K562 (cell line): ENCODE data around the gene MPC2. TPM values are rescaled to one million over a fixed set of nuclear protein-coding genes. Genes with fewer than 3 reads are reported as not detected.

Source experiments
- CBFB ChIP-seq: sonication (generic); formaldehyde crosslinking; IDR thresholded peaks from 2 replicates; pipeline ENCODE4 v1.4.0; 2020; ENCODE audit warnings: mild to moderate bottlenecking, missing genetic modification reagents
- CHAMP1 ChIP-seq: fragments of 450-650 bp; IDR thresholded peaks from 2 replicates; pipeline ENCODE4 v1.6.1; 2016; ENCODE audit warnings: mild to moderate bottlenecking
- CREB3L1 ChIP-seq: fragments of 450-650 bp; IDR thresholded peaks from 2 replicates; pipeline ENCODE4 v1.6.1; 2014; ENCODE audit warnings: low read depth, mild to moderate bottlenecking, moderate library complexity, borderline replicate concordance
- DPF2 ChIP-seq: fragments of 450-650 bp; IDR thresholded peaks from 2 replicates; pipeline ENCODE4 v1.6.1; 2016
- EP300 ChIP-seq: IDR thresholded peaks from 2 replicates; pipeline ENCODE4 v1.6.1; 2012; ENCODE audit warnings: low read length, improper control_type of control experiment
- ETV6 ChIP-seq, 3 experiments: fragments of 150-350 bp in 1 of 3; sonication (generic) in 1 of 3; formaldehyde crosslinking in 1 of 3; IDR thresholded peaks; 2 replicates each; pipeline versions ENCODE4 v1.6.1 to v1.8.0; 2014 to 2022; ENCODE audit warnings: borderline replicate concordance in 2 of 3, low read depth in 2 of 3, antibody characterized with exemption in 1 of 3, low read length in 1 of 3, mild to moderate bottlenecking in 1 of 3, missing genetic modification reagents in 1 of 3
- GTF3C2 ChIP-seq: IDR thresholded peaks from 3 replicates; pipeline ENCODE4 v1.6.1; 2011; ENCODE audit warnings: borderline replicate concordance, mild to moderate bottlenecking, moderate library complexity; ENCODE audit not compliant: insufficient read length; ENCODE audit errors: extremely low read depth
- HLTF ChIP-seq: fragments of 450-650 bp; IDR thresholded peaks from 2 replicates; pipeline ENCODE4 v1.6.1; 2016
- ILF3 ChIP-seq: fragments of 450-650 bp; IDR thresholded peaks from 2 replicates; pipeline ENCODE4 v1.6.1; 2018; ENCODE audit warnings: antibody characterized with exemption, mild to moderate bottlenecking, moderate library complexity, borderline replicate concordance
- POLR2H ChIP-seq: IDR thresholded peaks from 2 replicates; pipeline ENCODE4 v1.6.1; 2016; ENCODE audit warnings: missing genetic modification characterization, low read depth, mild to moderate bottlenecking, control low read depth, missing compliant biosample characterization, moderate library complexity
- POLR3G ChIP-seq: IDR thresholded peaks from 2 replicates; pipeline ENCODE4 v1.6.1; 2011; ENCODE audit not compliant: insufficient read length, insufficient replicate concordance; ENCODE audit errors: extremely low read depth
- SFPQ ChIP-seq: fragments of 200-400 bp; formaldehyde crosslinking; IDR thresholded peaks from 2 replicates; pipeline ENCODE4 v1.6.1; 2017; ENCODE audit warnings: mild to moderate bottlenecking, low read depth, low read length, moderate library complexity
- TCF3 ChIP-seq: sonication (generic); formaldehyde crosslinking; IDR thresholded peaks from 2 replicates; pipeline ENCODE4 v1.4.0; 2020; ENCODE audit warnings: mild to moderate bottlenecking, missing genetic modification reagents
- TGIF2 ChIP-seq: sonication (generic); formaldehyde crosslinking; IDR thresholded peaks from 2 replicates; pipeline ENCODE4 v1.8.1; 2022; ENCODE audit warnings: mild to moderate bottlenecking, missing genetic modification reagents, moderate library complexity
- XRCC4 ChIP-seq: IDR thresholded peaks from one replicate; pipeline ENCODE4 v1.6.1; 2011; ENCODE audit not compliant: insufficient read depth, insufficient read length; ENCODE audit errors: extremely low read depth
- ZNF431 ChIP-seq: sonication (generic); formaldehyde crosslinking; IDR thresholded peaks from 2 replicates; pipeline ENCODE4 v1.8.0; 2022; ENCODE audit warnings: mild to moderate bottlenecking, missing genetic modification reagents
- ZNF57 ChIP-seq: fragments of 450-650 bp; formaldehyde crosslinking; IDR thresholded peaks from 2 replicates; pipeline ENCODE4 v1.4.0; 2020; ENCODE audit warnings: mild to moderate bottlenecking, moderate library complexity
- ZNF780A ChIP-seq: fragments of 250-450 bp; sonication (Bioruptor Pico); IDR thresholded peaks from 2 replicates; pipeline ENCODE4 v1.5.0; 2021; ENCODE audit warnings: mild to moderate bottlenecking
- polyA plus RNA-seq, 8 experiments: library from polyadenylated mRNA; depleted of rRNA in 4 of 8; stranded (reverse) in 5 of 8; unstranded in 3 of 8; fragments of >200 nt; fragmentation: Nextera tagmentation in 2 of 8; fragmentation: Illumina TruSeq in 1 of 8; extraction: Ambion mirVana in 2 of 8; extraction: Trizol in 1 of 8; gene quantifications; 2 replicates each; pipeline versions ENCODE4 v1.2.1 to v1.2.3, GENCODE V29; 2011 to 2014; ENCODE audit warnings: inconsistent platforms in 1 of 8, missing spikeins in 1 of 8
- total RNA-seq, 7 experiments: library from RNA; depleted of rRNA in 6 of 7; stranded (reverse); fragments of >200 nt in 6 of 7; fragmentation: Illumina TruSeq in 2 of 7; extraction: Trizol in 2 of 7; gene quantifications; 2 replicates each; pipeline versions ENCODE4 v1.2.1 to v1.2.3, GENCODE V29; 2011 to 2021; ENCODE audit warnings: low replicate concordance in 1 of 7

Gene MPC2
- total and polyA plus RNA-seq, 9 of the 15 experiments (the other 6 are each of a cell fraction or from before 2014, with no cell fraction given): 70.7 to 179 (median 144) TPM

- TF ChIP-seq CREB3L1: no peak
- no peak for TF ChIP-seq GTF3C2
- TF ChIP-seq POLR3G: no peak
- TF ChIP-seq DPF2: peak; percentile 63
- TF ChIP-seq HLTF: peak; percentile 86
- 0 out of 2 replicates have a peak, but pooled peaks have one; percentile 2 for TF ChIP-seq TCF3 (CRISPR knock-in tag)
- no peak for TF ChIP-seq POLR2H (tag)
- no peak for TF ChIP-seq CHAMP1
- TF ChIP-seq ETV6 (IDR thresholded peaks at IDR 0.05; ENCODE audit: borderline replicate concordance in 1 of 2, low read depth in 2 of 2, low read length in 1 of 2): no peak; a peak in 1 of 4 replicates
- peak; percentile 86; the same call in 1 of the 2 replicates for TF ChIP-seq ETV6 (CRISPR knock-in tag; IDR thresholded peaks at IDR 0.05; ENCODE audit: borderline replicate concordance)
- TF ChIP-seq ILF3: no peak
- no peak for TF ChIP-seq CBFB (CRISPR knock-in tag)
- no peak for TF ChIP-seq TGIF2
- no peak for TF ChIP-seq SFPQ
- TF ChIP-seq EP300: no peak
- TF ChIP-seq ZNF57 (CRISPR knock-in tag): no peak
- TF ChIP-seq ZNF780A: no peak
- no peak for TF ChIP-seq XRCC4
- peak; percentile 65; the same call in 1 of the 2 replicates for TF ChIP-seq ZNF431 (CRISPR knock-in tag)
Measured at GRCh38 chr1:167935216-167936067, 1.4 kb downstream of the MPC2 start (continued).
